Measurements from ENCODE around the gene KRTAP1-1.
"Not testable (repeated sequence)": the region's sequence is repeated elsewhere in the genome, so short reads cannot be mapped to it uniquely, and the experiment has no call there.

Gene KRTAP1-1

GRCh38 chr17:41060052-41060604 lies 18.9 kb upstream of the KRTAP1-1 start, which contains the start of gene KRTAP2-3:
Gene KRTAP2-3 (minus strand): TSS chr17:41060114. CDS start chr17:41060050, 64 bp downstream.
- H3K4me3 ChIP-seq (ENCODE audit: low read depth, low read length): no peak within 1 kb of the TSS
- no peak for TF ChIP-seq CTCF (IDR thresholded peaks at IDR 0.05; ENCODE audit: low read depth, low read length)

GRCh38 chr17:41059276-41060051 lies 18.2 kb upstream of the KRTAP1-1 start:
- H3K4me3 ChIP-seq (ENCODE audit: low read depth, low read length): not testable (repeated sequence)

- no peak for TF ChIP-seq CTCF (IDR thresholded peaks at IDR 0.05; ENCODE audit: low read depth, low read length)
- H3K4me3 ChIP-seq (ENCODE audit: low read depth, low read length): no peak overlapping the region
Measured at GRCh38 chr17:41058741-41059140, 17.5 kb upstream of the KRTAP1-1 start.

GRCh38 chr17:41057547-41057946 lies 16.3 kb upstream of the KRTAP1-1 start:
- TF ChIP-seq CTCF (IDR thresholded peaks at IDR 0.05; ENCODE audit: low read depth, low read length): no peak

GRCh38 chr17:41055130-41055529 lies 13.9 kb upstream of the KRTAP1-1 start, which contains the start of gene KRTAP2-2:
Gene KRTAP2-2 (minus strand): TSS chr17:41055230. CDS start chr17:41055211, 19 bp downstream.
- H3K4me3 ChIP-seq (ENCODE audit: low read depth, low read length): not testable (repeated sequence)

More at GRCh38 chr17:41057547-41057946, 16.3 kb upstream of the KRTAP1-1 start:
- H3K4me3 ChIP-seq (ENCODE audit: low read depth, low read length): no peak overlapping the region

- H3K4me3 ChIP-seq (ENCODE audit: low read depth, low read length): not testable (repeated sequence)
Measured at GRCh38 chr17:41054556-41054955, 13.3 kb upstream of the KRTAP1-1 start.

- TF ChIP-seq CTCF (IDR thresholded peaks at IDR 0.05; ENCODE audit: low read depth, low read length): no peak
- no peak overlapping the region for H3K4me3 ChIP-seq (ENCODE audit: low read depth, low read length)
Measured at GRCh38 chr17:41054025-41054424, 12.8 kb upstream of the KRTAP1-1 start.

GRCh38 chr17:41052566-41052965 lies 11.3 kb upstream of the KRTAP1-1 start:
- no peak for TF ChIP-seq CTCF (IDR thresholded peaks at IDR 0.05; ENCODE audit: low read depth, low read length)
- H3K4me3 ChIP-seq (ENCODE audit: low read depth, low read length): no peak overlapping the region

GRCh38 chr17:41049110-41049509 lies 7.9 kb upstream of the KRTAP1-1 start:
- peak overlapping the region; percentile 3; the same call in 1 of the 2 replicates for H3K4me3 ChIP-seq (ENCODE audit: low read depth, low read length)
- no peak for TF ChIP-seq CTCF (IDR thresholded peaks at IDR 0.05; ENCODE audit: low read depth, low read length)

Data from WI38 (cell line).